ENCODE data around the gene SRPK2. TPM values are rescaled to one million over a fixed set of nuclear protein-coding genes. Genes with fewer than 3 reads are reported as not detected.
A peak's percentile ranks its signal among the peaks of the same experiment; 100 is the strongest.
"Not testable (repeated sequence)": the region's sequence is repeated elsewhere in the genome, so short reads cannot be mapped to it uniquely, and the experiment has no call there.

The SRPK2 gene
- polyA plus RNA-seq, 4 donors, result 50.4 to 52.5 (median 51.7) TPM

DNA sequence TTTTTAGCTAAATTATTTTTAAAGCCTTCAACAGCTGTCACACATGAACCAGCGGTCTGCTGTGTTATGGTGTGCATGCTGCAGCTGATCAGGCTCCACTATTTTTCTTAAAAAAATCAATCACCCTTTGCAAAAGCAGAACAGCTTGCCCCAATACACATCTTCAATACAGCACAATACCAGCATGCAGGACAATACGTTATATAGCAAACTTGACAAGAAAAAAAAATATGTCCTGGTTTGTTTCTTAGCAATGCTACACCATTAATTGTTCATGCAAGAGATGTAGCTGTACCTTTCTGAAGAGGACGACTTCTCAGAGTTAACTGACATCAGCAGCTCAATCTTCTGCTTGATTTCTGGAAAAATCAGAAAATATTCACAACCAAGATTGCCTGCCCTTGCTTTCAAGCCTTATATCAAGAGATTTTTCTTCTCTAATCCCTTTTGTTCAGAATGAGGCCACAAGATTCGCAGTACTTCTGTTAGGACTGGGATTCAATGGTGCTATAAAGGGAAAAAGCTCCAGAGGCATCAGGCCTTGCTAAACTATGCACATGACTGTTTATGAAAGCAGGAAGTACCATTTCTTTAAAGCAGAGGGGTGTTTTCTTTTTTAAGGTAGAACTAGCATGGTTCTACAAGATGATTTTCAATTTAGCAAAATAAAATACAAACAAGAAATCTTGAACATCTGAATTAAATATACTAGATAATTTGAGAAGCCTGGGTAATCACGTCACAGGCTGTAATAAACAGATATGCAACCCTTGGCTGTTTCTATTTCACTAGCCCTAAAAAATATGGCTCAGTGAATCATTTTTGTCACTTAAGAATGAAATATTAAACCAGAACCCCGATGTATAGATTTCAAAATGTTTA lies 120.0 kb downstream of the SRPK2 start:
- DNase-seq (ENCODE audit: low read depth in 4 of 4, low spot score in 2 of 4), result peak in 1 of 4 donors; percentile 63

DNA sequence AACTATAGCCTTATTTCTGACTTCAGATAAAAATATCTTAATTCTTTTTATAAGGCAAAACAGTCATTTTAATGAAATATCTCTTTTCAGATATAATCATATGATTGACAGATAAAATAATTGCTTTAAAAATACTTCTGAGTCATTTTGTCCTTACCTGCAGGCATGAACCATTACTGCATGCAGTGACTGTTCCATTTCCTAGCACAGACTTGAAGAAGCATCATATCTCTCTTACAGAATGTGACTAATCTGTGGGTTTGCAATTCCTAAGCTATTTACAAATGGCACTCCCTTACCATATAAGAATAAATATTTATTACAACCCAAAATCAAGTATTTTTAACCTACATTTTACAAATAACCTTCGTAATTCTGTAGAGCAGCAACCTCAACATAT lies 120.7 kb downstream of the SRPK2 start:
- DNase-seq (ENCODE audit: low read depth in 4 of 4, low spot score in 2 of 4), result no peak

DNA sequence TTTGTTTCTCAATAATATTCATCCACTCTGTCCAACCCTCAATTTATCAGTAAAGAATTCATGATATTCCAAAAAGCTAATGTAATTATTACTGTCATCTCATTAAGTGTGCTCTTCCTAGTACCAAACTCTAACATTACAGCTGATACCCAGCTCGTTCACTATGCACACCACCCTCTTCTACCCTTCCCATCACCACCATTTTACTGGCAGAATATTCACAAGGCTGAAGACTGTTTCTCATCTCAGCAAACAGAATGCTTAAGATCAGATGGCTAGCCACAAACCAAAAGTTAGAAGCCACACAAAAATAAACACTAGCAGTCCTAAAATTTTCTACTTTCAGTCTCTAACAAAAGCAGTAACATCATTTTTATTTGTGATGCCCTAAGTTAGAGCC lies 121.5 kb downstream of the SRPK2 start:
- DNase-seq (ENCODE audit: low read depth in 4 of 4, low spot score in 2 of 4), result no peak

DNA sequence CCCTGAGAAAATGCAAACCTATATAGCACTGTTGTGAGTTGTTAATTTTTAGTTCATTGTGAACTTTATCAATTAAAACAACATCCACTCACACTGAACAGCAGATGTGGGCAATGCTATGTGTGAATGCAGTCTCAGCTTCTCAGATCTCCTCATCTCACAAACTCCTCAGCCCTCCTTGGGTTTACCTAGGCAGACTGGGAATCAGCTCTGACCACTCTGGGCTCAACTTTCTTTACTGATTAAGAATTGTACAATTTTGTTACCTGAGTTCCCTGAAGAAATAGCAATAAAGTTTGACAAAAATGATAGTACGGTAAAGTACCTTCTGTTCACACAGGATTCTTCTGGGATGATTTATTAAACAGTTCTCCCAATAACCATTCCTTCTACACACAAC lies 124.0 kb downstream of the SRPK2 start:
- DNase-seq (ENCODE audit: low read depth in 4 of 4, low spot score in 2 of 4), result no peak

DNA sequence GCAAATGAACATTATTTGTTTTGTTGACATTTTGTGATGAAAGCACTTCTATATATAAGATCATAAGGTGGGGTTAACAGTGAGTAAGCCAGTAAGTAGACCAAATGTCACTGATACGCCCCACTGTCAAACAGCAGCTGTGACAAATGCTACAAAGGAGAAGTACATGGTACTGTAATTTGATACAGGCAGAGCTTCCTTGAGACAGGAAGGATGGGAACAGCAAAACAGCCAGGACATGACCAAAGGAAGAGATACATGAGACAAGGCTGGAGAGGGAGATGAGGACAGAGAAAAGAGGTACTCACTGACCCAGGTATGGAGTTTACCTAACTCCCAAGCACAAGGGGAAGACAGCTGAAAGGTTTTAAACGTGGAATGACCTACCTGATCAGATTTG lies 127.0 kb downstream of the SRPK2 start:
- DNase-seq (ENCODE audit: low read depth in 4 of 4, low spot score in 2 of 4), result no peak

DNA sequence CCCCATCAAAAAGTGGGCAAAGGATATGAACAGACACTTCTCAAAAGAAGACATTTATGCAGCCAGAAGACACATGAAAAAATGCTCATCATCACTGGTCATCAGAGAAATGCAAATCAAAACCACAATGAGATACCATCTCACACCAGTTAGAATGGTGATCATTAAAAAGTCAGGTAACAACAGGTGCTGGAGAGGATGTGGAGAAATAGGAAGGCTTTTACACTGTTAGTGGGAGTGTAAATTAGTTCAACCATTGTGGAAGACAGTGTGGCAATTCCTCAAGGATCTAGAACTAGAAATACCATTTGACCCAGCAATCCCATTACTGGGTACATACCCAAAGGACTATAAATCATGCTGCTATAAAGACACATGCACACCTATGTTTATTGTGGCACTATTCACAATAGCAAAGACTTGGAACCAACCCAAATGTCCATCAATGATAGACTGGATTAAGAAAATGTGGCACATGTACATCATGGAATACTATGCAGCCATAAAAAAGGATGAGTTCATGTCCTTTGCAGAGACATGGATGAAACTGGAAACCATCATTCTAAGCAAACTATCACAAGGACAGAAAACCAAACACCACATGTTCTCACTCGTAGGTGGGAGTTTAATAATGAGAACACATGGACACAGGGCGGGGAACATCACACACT lies 128.4 kb downstream of the SRPK2 start:
- not testable (repeated sequence) for DNase-seq (ENCODE audit: low read depth in 4 of 4, low spot score in 2 of 4)

DNA sequence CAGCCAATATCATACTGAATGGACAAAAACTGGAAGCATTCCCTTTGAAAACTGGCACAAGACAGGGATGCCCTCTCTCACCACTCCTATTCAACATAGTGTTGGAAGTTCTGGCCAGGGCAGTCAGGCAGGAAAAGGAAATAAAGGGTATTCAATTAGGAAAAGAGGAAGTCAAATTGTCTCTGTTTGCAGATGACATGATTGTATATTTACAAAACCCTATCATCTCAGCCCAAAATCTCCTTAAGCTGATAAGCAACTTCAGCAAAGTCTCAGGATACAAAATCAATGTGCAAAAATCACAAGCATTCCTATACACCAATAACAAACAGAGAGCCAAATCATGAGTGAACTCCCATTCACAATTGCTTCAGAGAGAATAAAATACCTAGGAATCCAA lies 129.8 kb downstream of the SRPK2 start:
- not testable (repeated sequence) for DNase-seq (ENCODE audit: low read depth in 4 of 4, low spot score in 2 of 4)

DNA sequence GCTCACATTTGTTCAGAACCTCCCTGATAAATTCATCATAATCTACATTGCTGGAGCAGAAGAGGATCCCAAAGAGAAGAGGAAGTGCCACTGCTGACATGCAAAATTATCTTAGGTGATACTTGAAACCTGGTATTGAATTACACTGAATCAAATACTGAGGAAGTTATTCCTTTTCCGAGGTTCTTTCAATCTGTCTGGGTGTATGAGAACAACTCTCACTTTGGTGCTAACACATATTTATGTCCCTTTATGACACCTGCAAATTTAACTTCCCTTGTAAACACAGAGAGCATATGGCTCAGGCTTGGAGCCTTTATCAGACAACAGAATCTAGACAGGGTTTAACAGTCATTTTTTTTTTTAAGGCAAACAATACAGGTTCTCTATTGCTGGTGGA lies 131.4 kb downstream of the SRPK2 start:
- no peak for DNase-seq (ENCODE audit: low read depth in 4 of 4, low spot score in 2 of 4)

DNA sequence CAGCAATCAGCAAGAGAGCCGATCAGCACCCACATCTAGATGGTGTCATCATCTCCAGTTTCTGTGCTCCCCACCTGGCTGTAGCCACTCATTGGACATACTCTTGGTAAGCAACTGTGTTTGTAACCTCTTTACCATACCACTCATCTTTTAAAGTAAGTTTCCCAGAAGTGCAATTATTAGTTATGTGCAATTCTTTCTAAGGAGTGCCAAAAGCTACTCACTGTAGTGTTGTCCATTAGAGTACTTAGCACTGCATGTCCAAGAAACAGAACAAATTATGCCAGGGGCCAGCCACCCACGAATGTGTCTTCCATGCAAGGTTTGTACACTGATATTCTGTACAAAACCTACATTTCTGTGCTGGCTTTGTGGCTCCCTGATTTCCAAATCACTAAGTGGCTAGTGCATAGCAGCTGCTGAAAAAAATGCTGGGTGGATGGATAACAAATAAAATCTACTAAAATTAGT lies 131.9 kb downstream of the SRPK2 start:
- DNase-seq (ENCODE audit: low read depth in 4 of 4, low spot score in 2 of 4), result no peak

DNA sequence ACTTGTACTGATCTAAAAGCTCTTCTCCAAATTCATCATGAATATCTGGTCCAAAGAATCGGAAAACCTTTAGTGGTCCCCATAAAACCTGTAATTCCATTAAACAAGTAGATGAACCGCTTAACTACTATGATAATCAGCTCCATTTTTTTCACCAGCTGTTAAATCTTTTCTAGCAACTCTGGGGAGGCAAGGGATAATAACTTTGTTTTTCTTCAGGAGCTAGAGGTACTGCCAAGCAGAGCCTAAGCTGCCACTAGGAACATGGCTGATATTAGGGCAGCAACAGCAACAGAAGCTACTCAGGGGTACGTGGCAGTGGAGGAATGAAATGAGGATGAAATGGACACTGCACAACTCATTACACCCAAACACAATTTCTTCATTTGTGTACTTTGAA lies 138.0 kb downstream of the SRPK2 start:
- no peak for DNase-seq (ENCODE audit: low read depth in 4 of 4, low spot score in 2 of 4)

DNA sequence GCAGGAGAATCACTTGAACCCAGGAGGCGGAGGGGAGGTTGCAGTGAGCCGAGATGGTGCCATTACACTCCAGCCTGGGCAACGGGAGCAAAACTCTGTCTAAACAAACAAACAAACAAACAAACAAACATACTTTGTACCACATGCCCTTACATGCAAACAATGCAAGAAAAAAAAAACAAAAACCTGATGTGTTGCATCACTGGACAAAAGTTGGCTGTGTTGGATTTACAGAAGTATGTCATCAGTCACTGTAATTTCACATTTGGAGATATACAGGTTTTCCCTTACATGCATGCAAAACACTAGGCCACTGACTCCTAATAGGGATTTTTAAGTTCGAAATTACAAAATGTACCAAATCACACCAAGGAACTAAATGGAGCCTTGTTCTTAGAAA lies 138.5 kb downstream of the SRPK2 start:
- DNase-seq (ENCODE audit: low read depth in 4 of 4, low spot score in 2 of 4), result no peak

DNA sequence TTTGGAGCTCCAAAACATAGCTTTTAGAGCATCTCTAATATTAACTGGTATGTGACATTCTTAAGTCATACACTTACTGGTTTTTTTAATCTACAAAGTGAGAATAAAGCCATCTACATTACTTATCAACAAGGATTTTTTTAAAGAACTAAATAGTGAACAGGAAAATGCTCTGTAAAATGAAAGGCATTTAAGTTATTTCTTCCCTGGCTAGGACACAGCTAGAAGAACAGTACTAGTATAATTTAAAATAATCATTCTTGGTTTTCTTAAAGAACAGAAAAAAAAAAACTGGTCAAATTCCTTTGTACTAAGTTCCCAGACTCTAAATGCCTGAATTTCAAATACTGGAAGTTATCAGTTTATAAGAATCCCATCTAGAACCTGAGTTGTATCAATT lies 139.5 kb downstream of the SRPK2 start:
- no peak for DNase-seq (ENCODE audit: low read depth in 4 of 4, low spot score in 2 of 4)

DNA sequence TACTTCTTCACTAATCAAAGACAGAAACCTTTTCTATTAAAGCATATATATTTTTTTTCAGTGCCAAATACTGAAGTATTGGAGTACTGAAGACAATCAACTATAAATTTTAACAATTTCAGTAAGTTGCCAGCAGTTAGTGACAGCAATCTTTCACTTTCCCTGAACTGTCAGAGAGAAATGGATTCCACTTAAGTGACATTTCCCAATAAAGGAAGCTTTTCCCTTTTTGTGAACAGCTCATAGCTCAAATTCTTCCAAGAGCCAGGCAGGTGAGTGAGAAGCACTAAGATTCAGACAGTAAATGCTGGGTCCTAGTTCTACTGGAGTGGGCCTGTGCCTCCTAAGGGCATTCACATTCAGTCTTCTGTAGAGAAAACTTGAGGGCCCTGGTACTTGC lies 142.0 kb downstream of the SRPK2 start:
- DNase-seq (ENCODE audit: low read depth in 4 of 4, low spot score in 2 of 4), result no peak

DNA sequence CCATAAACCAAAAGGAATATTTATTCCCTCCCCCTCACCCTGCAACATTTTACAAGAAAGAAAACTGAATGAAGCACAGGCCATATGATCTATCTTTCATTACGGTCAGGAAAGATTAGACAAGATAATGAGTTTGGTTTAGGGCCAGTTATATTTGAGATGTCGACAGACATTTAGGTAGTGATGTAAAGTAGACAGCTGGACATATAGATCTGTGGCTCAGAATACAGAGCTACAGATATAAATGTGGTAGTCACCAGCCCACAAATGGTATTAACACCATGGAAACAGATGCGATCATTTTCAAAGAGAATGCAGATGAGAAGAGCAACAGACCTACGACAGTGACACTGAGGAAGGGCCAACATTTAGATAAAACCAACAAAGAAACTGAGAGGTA lies 142.5 kb downstream of the SRPK2 start:
- DNase-seq (ENCODE audit: low read depth in 4 of 4, low spot score in 2 of 4), result no peak

DNA sequence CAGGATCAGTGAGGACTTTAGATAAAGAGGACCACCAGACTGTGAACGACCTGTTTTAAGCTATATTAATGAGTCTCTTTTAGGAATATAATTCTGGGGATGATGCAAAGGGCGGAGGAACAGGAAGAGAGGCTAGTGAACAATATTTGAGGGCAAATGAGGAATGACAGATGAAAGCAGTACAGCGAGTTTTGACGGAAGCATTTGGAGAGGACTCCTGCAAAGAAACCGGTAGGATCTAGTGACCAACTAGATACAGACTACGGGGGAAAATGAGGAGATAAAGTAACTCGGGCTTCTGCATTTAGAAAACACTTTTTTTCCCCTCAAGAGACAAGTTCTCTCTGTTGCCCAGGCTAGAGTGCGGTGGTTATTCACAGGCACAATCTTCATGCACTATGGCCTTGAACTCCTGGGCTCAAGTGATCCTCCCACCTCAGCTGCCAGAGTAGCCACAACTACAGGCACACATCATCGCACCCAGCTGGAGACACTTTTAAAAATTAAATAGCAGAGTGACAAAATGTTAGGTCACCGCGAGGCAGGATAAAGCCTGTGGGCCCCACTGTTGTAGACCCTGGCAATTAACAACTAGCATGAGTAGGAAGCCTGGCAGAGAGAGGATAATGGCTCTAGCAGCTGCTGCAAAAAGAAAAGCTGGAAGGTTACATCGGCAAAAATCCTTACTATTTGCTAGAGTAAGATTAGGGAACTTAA lies 143.2 kb downstream of the SRPK2 start:
- no peak for DNase-seq (ENCODE audit: low read depth in 4 of 4, low spot score in 2 of 4)

DNA sequence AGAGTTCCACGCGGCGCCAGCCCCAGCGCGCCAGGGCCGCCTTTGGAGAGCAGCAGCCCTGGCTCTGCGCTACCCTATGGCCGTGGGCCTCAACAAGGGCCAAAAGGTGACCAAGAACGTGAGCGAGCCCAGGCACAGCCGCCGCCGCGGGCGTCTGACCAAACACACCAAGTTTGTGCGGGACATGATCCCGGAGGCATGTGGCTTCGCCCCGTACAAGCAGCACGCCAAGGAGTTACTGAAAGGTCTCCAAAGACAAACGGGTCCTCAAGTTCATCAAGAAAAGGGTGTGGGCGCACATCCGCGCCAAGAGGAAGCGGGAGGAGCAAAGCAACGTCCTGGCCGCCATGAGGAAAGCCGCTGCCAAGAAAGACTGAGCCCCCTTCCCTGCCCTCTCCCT lies 144.1 kb downstream of the SRPK2 start:
- DNase-seq (ENCODE audit: low read depth in 4 of 4, low spot score in 2 of 4), result no peak

DNA sequence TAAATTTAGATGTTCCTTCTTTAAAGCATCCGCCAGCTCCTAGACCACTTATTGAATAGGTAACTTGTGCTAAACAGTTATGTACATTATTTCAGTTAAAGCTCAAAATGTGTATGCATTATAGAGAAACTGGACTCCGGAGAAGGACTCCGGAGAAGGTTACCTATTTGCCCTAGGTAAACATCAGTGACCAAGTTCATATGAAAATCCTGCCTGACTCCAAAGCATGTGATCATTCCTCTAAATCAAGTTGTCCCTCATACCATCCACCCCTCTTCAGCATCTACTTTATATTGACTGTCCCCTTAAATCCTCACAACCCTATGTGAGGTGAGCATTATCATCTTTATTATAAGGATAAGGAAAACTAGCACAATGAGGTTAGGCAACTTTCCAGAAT lies 147.5 kb downstream of the SRPK2 start:
- DNase-seq (ENCODE audit: low read depth in 4 of 4, low spot score in 2 of 4), result no peak

DNA sequence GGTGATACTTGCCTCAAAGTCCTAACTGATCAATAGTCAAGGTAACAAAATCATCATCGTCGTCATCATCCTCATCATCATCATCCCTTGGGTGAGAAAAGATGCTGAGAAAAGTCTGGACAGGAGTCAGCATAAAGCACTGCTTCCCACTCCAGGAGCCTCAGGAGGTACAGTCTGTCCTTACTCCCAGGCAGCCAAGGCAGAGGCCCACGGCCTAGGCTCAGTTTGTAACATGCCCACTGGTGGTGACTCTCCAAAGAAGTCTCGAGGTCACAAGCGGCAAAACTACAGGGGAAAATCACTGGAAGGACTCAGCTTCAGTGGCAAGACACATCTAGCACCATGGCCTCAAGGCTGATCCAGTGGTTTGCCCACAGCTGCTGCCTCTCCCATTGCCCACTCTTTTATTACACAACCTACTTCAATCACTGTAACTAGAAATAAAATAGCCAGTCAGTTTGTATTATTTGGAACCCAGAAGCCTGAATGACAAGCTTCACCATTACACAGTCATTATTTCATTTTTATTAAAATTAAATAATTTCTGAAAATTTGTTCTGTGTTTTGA lies 150.4 kb downstream of the SRPK2 start:
- no peak for DNase-seq (ENCODE audit: low read depth in 4 of 4, low spot score in 2 of 4)

DNA sequence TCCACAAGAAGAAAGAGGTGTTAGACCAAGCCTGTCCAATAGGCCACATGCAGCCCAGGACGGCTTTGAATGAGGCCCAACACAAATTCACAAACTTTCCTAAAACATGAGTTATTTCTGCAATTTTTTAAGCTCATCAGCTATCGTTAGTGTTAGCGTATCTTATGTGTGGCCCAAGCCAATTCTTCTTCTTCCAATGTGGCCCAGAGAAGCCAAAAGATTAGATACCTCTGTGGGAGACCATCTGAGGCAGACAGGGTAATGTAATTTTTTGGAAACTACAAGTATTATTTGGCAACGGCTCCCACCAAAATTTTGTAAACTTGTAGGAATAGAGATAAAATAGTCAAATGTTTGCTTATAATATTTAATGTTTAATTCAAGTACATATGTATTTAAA lies 153.8 kb downstream of the SRPK2 start:
- no peak for DNase-seq (ENCODE audit: low read depth in 4 of 4, low spot score in 2 of 4)

DNA sequence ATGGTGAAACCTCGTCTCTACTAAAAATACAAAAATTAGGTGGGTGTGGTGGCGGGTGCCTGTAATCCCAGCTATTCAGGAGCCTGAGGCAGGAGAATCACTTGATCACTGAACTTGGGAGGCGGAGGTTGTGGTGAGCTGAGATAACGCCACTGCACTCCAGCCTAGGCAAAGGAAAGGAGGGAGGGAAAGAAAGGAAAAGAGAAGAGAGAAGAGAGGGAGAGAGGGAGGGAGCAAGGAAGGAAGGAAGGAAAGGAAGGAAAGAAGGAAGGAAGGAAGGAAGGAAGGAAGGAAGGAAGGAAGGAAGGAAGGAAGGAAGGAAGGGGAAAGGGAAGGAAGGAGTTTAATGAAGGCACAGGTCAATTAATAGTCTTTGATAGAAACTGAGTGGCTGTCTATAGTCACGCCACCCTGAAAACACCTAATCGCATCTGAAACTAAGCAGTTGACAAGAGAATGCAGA lies 155.9 kb downstream of the SRPK2 start:
- not testable (repeated sequence) for DNase-seq (ENCODE audit: low read depth in 4 of 4, low spot score in 2 of 4)

DNA sequence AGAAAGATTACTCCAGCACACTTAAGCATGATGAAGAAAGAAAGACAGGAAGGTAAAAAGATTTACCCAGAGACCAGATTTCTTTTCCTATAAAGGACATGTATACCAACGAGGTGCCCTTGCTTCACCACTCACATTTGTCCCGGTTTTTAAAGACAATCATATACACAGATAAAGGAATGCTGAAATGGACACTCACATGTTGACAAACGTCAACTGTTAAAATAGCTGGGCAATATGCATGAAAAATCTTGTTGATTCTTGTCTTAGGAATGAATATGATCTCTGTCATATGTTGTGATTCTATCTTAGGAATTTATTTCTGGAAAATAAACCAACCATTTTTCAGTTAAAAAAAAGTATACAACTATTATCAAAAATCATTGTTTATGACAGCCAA lies 158.2 kb downstream of the SRPK2 start:
- DNase-seq (ENCODE audit: low read depth in 4 of 4, low spot score in 2 of 4), result no peak
